Measurements from ENCODE around the gene VPS51.
A peak's percentile ranks its signal among the peaks of the same experiment; 100 is the strongest.

Gene VPS51

GRCh38 chr11:65104628-65105027 is 8.6 kb downstream of the VPS51 start:
- no peak for DNase-seq (ENCODE audit: low read depth in 3 of 3, low spot score in 1 of 3)

- no peak for DNase-seq (ENCODE audit: low read depth in 3 of 3, low spot score in 1 of 3)
These were observed 11.1 kb downstream of the VPS51 start for GRCh38 chr11:65107078-65107477.

GRCh38 chr11:65107751-65108468 is 11.9 kb downstream of the VPS51 start:
- no peak for DNase-seq (ENCODE audit: low read depth in 3 of 3, low spot score in 1 of 3)

GRCh38 chr11:65108469-65109123 is 12.6 kb downstream of the VPS51 start:
- DNase-seq (ENCODE audit: low read depth in 3 of 3, low spot score in 1 of 3) = no peak

- DNase-seq (ENCODE audit: low read depth in 3 of 3, low spot score in 1 of 3) = no peak
These were observed 13.5 kb downstream of the VPS51 start for GRCh38 chr11:65109231-65110198.

- peak; percentile 86 to 99 (median 91) for DNase-seq (ENCODE audit: low read depth in 3 of 3, low spot score in 1 of 3)
These were observed 14.4 kb downstream of the VPS51 start for GRCh38 chr11:65110354-65110861.

- no peak for DNase-seq (ENCODE audit: low read depth in 3 of 3, low spot score in 1 of 3)
These were observed 15.2 kb downstream of the VPS51 start for GRCh38 chr11:65111159-65111743.

- DNase-seq (ENCODE audit: low read depth in 3 of 3, low spot score in 1 of 3) = peak; percentile 86
These were observed 15.9 kb downstream of the VPS51 start, which contains the start of gene TM7SF2 for GRCh38 chr11:65111744-65112545. TSS of gene TM7SF2 (plus strand) at chr11:65111872. CDS start at chr11:65112016, 144 bp downstream.

- peak; percentile 43 to 68 (median 54) for DNase-seq (ENCODE audit: low read depth in 3 of 3, low spot score in 1 of 3)
These were observed 16.7 kb downstream of the VPS51 start for GRCh38 chr11:65112546-65113360.

- DNase-seq (ENCODE audit: low read depth in 3 of 3, low spot score in 1 of 3) = no peak
These were observed 17.3 kb downstream of the VPS51 start for GRCh38 chr11:65113361-65113756.

GRCh38 chr11:65113839-65114238 is 17.8 kb downstream of the VPS51 start:
- no peak for DNase-seq (ENCODE audit: low read depth in 3 of 3, low spot score in 1 of 3)

GRCh38 chr11:65114538-65115171 is 18.6 kb downstream of the VPS51 start:
- DNase-seq (ENCODE audit: low read depth in 3 of 3, low spot score in 1 of 3) = no peak

GRCh38 chr11:65115361-65116082 is 19.5 kb downstream of the VPS51 start:
- no peak for DNase-seq (ENCODE audit: low read depth in 3 of 3, low spot score in 1 of 3)

- DNase-seq (ENCODE audit: low read depth in 3 of 3, low spot score in 1 of 3) = peak in 1 of 3 donors; percentile 48
These were observed 20.6 kb downstream of the VPS51 start for GRCh38 chr11:65116370-65117205.

GRCh38 chr11:65117206-65118096 is 21.4 kb downstream of the VPS51 start, which contains the start of gene ZNHIT2:
TSS of gene ZNHIT2 (minus strand) at chr11:65117701. CDS start at chr11:65117653, 48 bp downstream.
- peak; percentile 99 to 100 (median 99) for DNase-seq (ENCODE audit: low read depth in 3 of 3, low spot score in 1 of 3)
